ENCODE data around the gene IL4I1. TPM values are rescaled to one million over a fixed set of nuclear protein-coding genes. Genes with fewer than 3 reads are reported as not detected.

The IL4I1 gene
- total and polyA plus RNA-seq, 2 of the 4 experiments (the other 2 are of a cell fraction): 0.31 to 0.36 TPM

- ATAC-seq (ENCODE audit: low read depth): peak; percentile 64
- intact Hi-C loops (cut with micrococcal nuclease): loop anchor here (5.0 kb wide), 1 partner anchor 151 kb away; the partner anchor contains the start of genes VRK3 and ZNF473
- POLR2A ChIA-PET (ENCODE audit: unreplicated experiment): interaction anchor here (0.6 to 1.3 kb wide), 2 partner anchors 12 kb away, joined by 6 to 9 read pairs; no protein-coding TSS in a partner anchor
Measured at GRCh38 chr19:49876422-49877019, 20.2 kb downstream of the IL4I1 start.

More at GRCh38 chr19:49876422-49877019, 20.2 kb downstream of the IL4I1 start:
- peaks cover 10% of the 10 kb centered on the region for H3K9me1 ChIP-seq (ENCODE audit: insufficient read depth, low read length)
- H2AK9ac ChIP-seq (replicated peaks; ENCODE audit: low read depth, low read length, poor library complexity): peak overlapping the region; percentile 100
- H4K91ac ChIP-seq (ENCODE audit: insufficient read depth, low read depth, low read length): peak overlapping the region; percentile 99
- H3K18ac ChIP-seq (ENCODE audit: low read depth, low read length): peak overlapping the region; percentile 92
- CTCF ChIA-PET: no interaction called here
- peak overlapping the region; percentile 97 for H2AK5ac ChIP-seq (ENCODE audit: low read depth, low read length)
- peak overlapping the region; percentile 98 for H4K5ac ChIP-seq (ENCODE audit: low read depth, low read length)
- H2BK15ac ChIP-seq (ENCODE audit: low read depth, low read length): peak overlapping the region; percentile 100
- H3K4me3 ChIP-seq (ENCODE audit: insufficient read depth, low read depth, low read length): peak overlapping the region; percentile 63
- dilution Hi-C loops (cut with HindIII; ENCODE audit: low sequenced_read_pairs, unreplicated experiment) (no loop called here), in situ Hi-C loops (cut with MboI; ENCODE audit: low sequenced_read_pairs) (no loop called here)
- BruUV-seq (replicated peaks): no TSS peak
- peak overlapping the region; percentile 99 for H2BK20ac ChIP-seq (ENCODE audit: low read depth, low read length)
- peak overlapping the region; percentile 99 for H3K56ac ChIP-seq (ENCODE audit: extremely low read depth, insufficient read depth, low read length)
- peaks cover 7% of the 10 kb centered on the region for H3K4me1 ChIP-seq (ENCODE audit: control insufficient read depth, insufficient read depth, low read length)
- H2BK5ac ChIP-seq (ENCODE audit: low read depth, low read length, poor library complexity, severe bottlenecking): peak overlapping the region; percentile 97
- peak overlapping the region; percentile 100 for H3K14ac ChIP-seq (replicated peaks; ENCODE audit: low read depth, low read length)
- peak overlapping the region; percentile 97 to 99 for H4K8ac ChIP-seq (ENCODE audit: low read depth in 2 of 2, low read length in 2 of 2)
- peak overlapping the region; percentile 99 for H2BK120ac ChIP-seq (ENCODE audit: low read depth, low read length)
- H3K36me3 ChIP-seq (ENCODE audit: control insufficient read depth, insufficient read depth, low read length): peaks cover 18% of the 10 kb centered on the region; the same call in 1 of the 2 replicates
- 0% methylated on average over 37 of the region's 46 CpGs; no CpG with 5 or more reads in 1 of the 2 experiments for WGBS, 2 experiments (ENCODE audit: extremely low coverage in 2 of 2, insufficient read length in 1 of 2)
- H3K27me3 ChIP-seq (ENCODE audit: control insufficient read depth, insufficient read depth, low read length): no peaks in the 10 kb centered on the region
- H3K27ac ChIP-seq (ENCODE audit: insufficient read depth, low read length): peak overlapping the region; percentile 97
- H3K23ac ChIP-seq (ENCODE audit: low read depth, low read length): peak overlapping the region; percentile 99
- peak; percentile 80 for TF ChIP-seq BHLHE40 (IDR thresholded peaks at IDR 0.05; ENCODE audit: low read depth, low read length)
- no peak for TF ChIP-seq MAFK (IDR thresholded peaks at IDR 0.05; ENCODE audit: low read depth, low read length)
- peak; percentile 73 for TF ChIP-seq USF2 (IDR thresholded peaks at IDR 0.05; ENCODE audit: low read depth, low read length)
- TF ChIP-seq CEBPB (IDR thresholded peaks at IDR 0.05; ENCODE audit: low read depth, low read length): peak; percentile 88
- no peak for TF ChIP-seq POLR2A (IDR thresholded peaks at IDR 0.05; ENCODE audit: low read depth, low read length)
- TF ChIP-seq MAZ (IDR thresholded peaks at IDR 0.05; ENCODE audit: borderline replicate concordance, low read depth, low read length): peak; percentile 52; the same call in 1 of the 2 replicates
- TF ChIP-seq MXI1 (IDR thresholded peaks at IDR 0.05; ENCODE audit: borderline replicate concordance, low read depth, low read length): peak; percentile 94
- TF ChIP-seq CHD1 (IDR thresholded peaks at IDR 0.05; ENCODE audit: low read depth, low read length): peak; percentile 73; the same call in 1 of the 2 replicates
- peak overlapping the region; percentile 99 for H2AFZ ChIP-seq (replicated peaks; ENCODE audit: low read length, poor library complexity)
- H4K20me1 ChIP-seq (ENCODE audit: insufficient read depth, low read length): no peaks in the 10 kb centered on the region; the same call in 1 of the 2 replicates
- H3K9ac ChIP-seq (ENCODE audit: low read depth, low read length): peak overlapping the region; percentile 97
- H3K79me1 ChIP-seq (ENCODE audit: low read depth in 1 of 2, low read length in 2 of 2): peaks cover 27 to 57% of the 10 kb centered on the region in 2 experiments
- H3K9me3 ChIP-seq (ENCODE audit: control insufficient read depth, insufficient read depth, low read length): no peaks in the 10 kb centered on the region
- peak overlapping the region; percentile 99 for H3K4ac ChIP-seq (ENCODE audit: low read depth, low read length)
- DNase-seq: peak; percentile 99
- H3K4me2 ChIP-seq (ENCODE audit: low read depth, low read length): peak overlapping the region; percentile 99
